ENCODE results near the gene SYNGR4.

DNA sequence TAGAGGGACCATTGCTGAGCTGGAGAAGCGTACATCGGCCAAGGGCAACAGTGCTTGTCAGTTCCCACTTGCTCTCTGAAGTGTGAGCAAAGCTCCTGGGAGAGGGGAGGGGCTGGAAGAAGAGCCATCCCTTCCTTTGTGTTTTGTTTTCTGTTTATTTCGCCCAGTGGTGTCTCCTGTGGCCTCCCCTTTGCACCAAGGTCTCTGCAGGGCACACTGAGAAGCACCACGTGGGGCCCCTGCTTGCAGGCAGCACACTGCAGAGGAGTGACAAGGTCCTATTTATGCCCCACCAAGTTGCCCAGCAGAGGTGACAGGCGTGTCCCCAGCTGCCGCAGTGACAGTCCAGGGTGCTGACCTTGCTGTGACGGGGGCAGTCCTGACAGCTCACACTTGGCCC is 53.3 kb downstream of the SYNGR4 start:
- no peak for TF ChIP-seq TAF1 (IDR thresholded peaks at IDR 0.05; ENCODE audit: borderline replicate concordance, low read depth, low read length)
- TF ChIP-seq POLR2AphosphoS5 (IDR thresholded peaks at IDR 0.05; ENCODE audit: low read depth, low read length): no peak

Data from GM12892 (cell line).